Measurements from ENCODE around the gene ESPNL. TPM values are rescaled to one million over a fixed set of nuclear protein-coding genes. Genes with fewer than 3 reads are reported as not detected.
"Not testable (repeated sequence)": the region's sequence is repeated elsewhere in the genome, so short reads cannot be mapped to it uniquely, and the experiment has no call there.

The ESPNL gene
- total RNA-seq, 2 donors from 2014 or later: 0.15 to 0.26 TPM

DNA sequence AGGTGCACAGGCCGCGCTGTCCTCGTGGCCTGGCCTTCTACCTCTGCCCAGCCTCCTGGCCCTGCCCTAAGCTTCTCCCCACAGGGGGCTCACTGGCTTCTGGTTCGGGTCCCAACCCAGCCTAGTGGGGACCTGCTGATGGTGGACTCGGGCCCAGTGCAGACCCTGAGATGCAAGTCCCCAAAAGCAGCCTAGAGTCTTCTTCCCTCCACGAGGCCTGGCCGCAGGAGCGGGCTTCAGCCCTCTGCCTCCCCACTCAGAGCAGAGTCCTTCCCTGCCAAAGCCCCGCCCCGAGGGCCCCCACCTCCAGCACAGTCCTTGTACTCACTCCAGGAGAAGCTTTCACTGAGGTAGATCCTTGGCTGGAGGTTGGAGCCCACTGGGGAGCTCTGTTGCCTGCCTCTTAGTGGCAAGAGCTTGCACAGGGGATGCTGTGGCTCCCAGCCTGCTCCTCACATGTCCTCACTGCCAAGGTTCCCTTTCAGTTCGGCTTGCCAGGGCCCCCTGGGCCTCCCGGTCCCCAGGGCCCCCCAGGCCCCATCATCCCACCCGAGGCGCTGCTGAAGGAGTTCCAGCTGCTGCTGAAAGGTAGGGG lies 62.2 kb downstream of the ESPNL start:
- intact Hi-C loops (cut with DNase I): no loop called here
- no peak for ATAC-seq
- DNase-seq: peak; percentile 18

DNA sequence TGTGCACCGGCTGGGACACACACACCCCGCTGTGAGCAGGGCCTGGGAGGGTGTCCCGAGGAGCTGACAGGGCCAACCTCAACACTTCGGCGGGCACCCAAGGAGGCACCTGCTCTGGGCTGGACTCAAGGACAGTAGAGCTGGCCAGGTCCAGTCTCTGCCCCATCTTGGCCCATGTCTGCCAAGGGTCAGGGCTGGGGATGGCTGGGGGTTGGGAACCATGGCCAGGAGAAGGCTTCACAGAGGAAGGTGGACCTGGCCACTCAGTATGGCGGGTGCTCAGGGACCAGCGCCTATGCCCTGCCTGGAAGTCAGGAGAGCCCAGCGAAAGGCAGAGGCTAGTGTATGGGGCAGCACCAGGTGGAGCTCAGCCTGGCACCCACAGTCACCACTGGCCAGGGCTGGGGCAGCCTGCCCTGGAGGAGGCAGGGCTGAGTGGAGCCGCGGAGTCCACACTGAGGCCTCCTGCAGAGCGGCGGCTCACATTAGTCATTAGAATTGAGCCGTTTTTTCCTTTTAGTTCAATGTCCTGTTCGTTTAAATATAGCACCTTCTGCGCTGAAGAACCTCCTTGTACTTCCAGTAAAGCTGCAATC lies 62.8 kb downstream of the ESPNL start:
- intact Hi-C loops (cut with DNase I): no loop called here
- no peak for ATAC-seq
- peak; percentile 22 for DNase-seq

DNA sequence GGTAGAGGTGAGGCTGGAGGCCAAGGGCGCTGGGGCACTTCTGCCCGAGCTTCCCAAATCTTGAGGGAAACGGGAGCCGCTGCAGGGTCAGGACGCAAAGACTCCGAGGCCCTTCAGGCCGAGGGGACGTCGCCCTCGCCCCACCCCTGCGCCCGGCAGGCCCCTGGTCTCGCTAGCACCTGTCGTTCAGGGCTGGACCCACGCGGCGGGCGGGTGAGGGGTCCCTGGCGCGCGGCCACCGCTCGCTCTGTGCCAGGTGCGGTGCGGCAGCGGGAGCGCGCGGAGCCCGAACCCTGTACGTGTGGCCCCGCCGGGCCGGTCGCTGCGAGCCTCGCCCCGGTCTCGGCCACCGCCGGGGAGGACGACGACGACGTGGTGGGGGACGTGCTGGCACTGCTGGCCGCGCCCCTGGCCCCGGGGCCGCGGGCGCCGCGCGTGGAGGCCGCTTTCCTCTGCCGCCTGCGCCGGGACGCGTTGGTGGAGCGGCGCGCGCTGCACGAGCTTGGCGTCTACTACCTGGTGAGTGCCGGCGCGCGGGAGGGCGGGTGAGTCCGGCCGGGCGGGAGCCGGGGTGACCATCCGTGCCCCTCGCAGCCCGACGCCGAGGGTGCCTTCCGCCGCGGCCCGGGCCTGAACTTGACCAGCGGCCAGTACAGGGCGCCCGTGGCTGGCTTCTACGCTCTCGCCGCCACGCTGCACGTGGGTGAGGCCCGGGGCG lies 63.5 kb downstream of the ESPNL start:
- ATAC-seq (no peak), DNase-seq (peak; percentile 27)
- intact Hi-C loops (cut with DNase I): no loop called here

DNA sequence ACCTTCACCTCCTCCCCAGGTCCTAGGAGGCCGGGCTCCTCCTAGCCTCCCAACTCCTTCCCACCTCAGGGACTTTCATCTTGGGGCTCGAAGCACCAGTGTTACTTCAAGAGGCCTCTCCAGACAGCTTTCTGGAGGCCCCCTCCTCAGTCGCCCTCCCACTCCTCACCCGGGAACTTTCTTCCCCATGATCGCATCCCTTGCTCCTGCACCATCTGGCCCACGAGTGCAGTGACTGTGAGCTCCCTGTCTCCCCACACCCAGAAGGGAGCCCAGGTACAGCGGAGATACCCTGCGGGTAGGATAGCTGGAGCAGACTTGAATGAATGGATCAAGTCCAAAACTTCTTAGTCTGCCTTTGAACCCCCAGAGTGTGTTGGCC lies 64.8 kb downstream of the ESPNL start:
- intact Hi-C loops (cut with DNase I): no loop called here
- no peak for DNase-seq
- ATAC-seq: no peak

DNA sequence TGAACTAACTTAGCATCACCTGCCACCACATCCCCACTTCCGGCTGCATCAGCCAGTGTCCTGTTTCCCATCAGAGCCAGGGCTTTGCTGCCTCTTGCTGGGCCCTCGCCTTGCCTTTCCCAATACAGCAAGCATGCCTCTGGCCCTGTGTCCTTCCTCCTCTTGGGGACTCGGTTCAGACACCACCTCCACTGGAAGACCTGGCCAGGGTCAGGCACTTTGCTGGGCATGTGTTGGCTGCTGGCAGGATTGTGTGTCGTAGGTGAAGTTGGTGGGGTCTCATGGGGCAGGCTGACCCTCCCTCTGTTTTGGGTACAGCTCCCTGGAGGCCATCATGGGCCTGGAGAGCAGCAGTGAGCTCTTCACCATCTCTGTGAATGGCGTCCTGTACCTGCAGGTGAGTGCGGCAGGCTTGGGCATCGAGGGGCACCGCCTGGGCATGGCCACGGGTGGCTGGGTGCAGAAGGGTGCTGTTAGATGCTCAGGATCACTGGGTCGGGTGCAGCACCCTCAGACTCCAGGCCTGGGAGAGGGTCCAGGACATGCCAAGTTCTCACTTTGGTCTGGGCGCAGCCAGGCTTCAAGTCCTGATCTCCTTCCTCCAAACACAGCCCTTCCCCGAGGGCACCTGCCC lies 65.3 kb downstream of the ESPNL start:
- DNase-seq (no peak), ATAC-seq (no peak)
- intact Hi-C loops (cut with DNase I): no loop called here

DNA sequence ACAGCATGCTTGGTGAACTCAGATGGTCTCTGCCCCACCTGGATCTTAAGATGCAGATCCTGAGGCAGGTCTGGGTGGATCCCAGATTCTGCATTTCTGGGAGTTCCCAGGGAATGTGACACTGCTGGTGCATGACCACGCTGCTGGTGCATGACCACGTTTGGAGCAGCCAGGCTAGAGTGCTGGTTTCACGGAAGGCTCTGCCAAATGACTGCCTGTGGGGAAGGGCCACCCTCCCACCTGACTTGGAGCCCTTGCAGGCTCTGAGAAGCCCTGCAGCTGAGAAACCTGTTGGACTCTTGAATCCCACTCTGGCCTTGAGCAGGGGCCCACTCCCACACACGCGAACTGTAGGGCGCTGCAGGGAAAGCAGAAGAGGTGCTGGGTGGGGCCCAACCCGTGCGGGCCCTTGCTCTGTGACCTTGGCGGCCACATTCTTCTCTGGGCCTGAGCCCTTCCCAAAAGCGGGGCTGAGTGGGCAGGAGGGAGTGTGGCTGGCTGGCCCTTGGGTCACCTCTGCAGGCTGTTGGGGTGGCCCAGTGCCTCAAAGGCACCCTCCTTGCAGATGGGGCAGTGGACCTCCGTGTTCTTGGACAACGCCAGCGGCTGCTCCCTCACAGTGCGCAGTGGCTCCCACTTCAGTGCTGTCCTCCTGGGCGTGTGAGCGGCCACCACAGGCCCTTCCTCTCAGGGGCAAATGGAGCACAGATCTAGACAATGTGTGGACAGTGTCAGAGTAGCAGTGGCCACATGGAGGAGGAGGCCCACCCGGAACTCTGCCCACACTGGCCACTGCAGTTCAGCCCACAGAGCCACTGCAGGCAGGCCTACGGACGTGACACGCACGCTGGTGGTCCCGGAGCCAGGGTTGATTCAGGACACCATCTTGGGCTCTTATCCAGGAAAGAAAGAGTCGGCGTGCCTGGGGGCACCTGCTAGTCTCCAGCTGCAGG lies 66.5 kb downstream of the ESPNL start:
- ATAC-seq (no peak), DNase-seq (no peak)
- intact Hi-C loops (cut with DNase I): no loop called here

DNA sequence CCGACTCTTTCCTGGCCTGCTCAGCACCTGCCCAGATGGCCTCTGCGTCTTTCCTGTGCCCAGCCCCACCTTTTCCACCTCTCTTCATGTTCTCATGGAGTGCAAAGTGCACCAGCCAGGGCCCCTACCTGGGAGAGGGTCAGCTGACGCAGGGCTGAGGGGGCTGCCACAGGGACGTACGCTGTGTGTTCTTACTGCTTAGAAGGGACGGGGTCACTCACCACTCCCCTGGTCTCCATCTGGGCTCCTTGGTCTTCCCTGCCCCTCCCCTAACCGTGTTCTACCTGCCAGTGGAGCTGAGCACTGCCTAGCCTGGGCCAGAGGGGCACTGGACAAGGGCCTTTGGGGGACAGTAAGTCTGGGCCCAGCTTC lies 67.2 kb downstream of the ESPNL start:
- intact Hi-C loops (cut with DNase I): no loop called here
- ATAC-seq: no peak
- no peak for DNase-seq

DNA sequence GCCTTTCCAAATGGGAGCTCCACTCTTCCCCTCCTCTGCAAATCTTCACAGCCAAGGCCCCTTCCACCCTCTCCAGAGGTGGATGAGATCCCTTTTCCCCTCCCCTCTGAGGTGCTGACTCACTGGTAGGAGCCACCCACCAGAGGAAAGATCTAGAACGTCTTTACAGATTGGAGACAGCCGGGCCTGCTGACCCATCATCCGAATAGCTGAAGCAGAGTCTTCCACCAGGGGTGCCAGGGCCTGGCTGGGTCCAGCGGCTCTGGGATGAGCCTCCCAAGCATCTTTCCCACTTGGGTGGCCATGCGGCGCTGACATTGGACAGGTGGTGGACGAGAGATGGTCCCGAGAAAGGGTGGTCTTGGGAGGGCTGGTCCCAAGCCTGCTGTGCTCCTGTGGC lies 67.6 kb downstream of the ESPNL start:
- ATAC-seq (no peak), DNase-seq (no peak)
- intact Hi-C loops (cut with DNase I): no loop called here

DNA sequence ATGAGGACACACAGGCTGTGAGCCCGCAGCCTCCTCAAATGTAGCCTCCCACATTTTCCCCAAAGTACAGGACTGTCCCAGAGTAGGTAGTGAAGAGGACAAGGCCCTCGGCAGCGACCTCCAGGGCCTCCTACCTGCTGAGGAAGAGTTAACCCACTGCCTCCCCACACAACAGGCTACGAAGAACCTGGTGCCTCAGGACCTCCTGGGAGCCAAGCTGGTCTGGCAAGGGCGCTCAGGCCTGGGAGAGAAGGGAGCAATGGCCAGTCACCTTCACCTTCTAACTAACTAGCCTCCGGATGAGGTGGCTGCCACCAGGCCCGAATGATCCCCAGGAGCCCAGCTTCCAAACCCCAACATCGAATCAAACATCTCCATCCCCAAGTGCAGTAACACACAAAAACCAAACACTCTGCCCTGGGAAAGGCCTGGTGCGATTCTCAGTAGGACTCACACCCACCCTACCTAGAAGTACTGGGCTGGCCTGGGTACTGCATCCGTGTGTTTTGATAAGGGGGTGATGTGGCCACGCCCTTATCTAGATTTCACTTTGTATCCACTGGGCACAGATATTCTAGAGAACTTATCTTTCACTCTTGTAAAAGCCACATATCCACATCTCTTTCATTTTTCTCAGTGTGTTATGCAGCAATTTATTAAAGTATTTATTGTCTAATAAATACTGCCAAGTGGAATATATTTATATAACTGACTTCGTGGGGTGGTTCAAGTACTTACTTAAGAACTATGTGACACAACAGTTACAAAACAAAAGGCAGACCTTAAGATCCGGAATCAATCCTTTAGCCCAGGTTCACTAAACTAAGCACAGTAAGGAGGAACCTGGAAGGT lies 68.3 kb downstream of the ESPNL start:
- ATAC-seq: no peak
- intact Hi-C loops (cut with DNase I): no loop called here
- DNase-seq: no peak

DNA sequence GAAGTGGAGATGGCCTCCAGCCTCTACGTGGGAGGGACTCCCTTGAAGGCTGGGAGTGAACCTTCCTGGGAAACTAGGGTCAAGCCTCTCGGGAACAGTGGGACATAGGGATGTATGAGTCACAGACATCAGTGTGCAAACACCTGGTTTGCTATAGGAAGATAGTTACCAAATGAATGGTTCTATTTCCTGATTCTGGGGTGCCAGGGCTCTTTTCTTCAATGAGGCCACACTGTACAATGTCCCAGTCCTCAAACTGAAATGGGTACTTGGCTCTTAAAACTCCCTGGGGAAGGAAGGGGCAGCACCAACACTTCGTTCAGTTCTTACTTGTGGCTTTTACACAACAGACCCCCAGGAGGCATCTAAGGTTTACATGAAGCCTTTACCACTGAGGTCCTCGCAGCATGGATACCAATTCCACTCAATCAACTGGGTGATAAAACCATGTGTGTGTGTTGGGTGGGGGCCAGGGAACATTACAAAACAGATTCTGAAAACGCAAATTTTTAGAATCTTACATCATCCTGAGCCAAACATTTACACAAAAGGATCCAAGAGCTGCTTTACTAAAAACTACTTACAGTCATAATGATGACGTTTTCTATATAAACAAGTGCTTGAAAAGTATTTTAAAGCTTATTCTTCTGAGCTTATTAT lies 69.0 kb downstream of the ESPNL start:
- DNase-seq (peak; percentile 71), ATAC-seq (peak; percentile 23 to 40)
- intact Hi-C loops (cut with DNase I): no loop called here

DNA sequence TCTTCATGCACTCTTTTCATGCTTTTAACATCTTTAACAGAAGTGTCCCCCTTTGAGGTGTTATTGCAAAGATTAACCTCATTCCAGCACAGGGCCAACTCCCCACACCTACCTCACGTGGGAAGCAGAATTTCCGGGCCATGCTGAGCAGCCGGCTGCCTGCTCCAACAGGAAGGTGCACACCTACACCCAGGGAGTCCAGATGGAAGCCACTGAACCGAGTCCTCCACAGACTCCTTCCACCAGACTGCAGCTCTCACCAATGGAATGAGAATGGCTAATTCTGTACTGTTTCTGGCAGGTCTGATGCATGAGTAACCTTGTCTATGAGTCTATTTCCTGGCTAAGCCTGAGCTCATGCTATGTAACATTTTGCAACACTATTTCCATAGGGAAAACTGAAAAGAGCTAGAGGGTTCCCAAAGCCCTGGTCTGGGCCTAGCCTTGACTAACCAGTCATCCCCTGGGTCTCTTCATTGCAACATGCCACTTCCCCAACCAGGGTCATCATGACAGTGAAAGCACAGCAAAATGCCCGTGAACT lies 69.6 kb downstream of the ESPNL start:
- ATAC-seq (peak; percentile 60 to 73), DNase-seq (no peak)
- intact Hi-C loops (cut with DNase I): no loop called here

DNA sequence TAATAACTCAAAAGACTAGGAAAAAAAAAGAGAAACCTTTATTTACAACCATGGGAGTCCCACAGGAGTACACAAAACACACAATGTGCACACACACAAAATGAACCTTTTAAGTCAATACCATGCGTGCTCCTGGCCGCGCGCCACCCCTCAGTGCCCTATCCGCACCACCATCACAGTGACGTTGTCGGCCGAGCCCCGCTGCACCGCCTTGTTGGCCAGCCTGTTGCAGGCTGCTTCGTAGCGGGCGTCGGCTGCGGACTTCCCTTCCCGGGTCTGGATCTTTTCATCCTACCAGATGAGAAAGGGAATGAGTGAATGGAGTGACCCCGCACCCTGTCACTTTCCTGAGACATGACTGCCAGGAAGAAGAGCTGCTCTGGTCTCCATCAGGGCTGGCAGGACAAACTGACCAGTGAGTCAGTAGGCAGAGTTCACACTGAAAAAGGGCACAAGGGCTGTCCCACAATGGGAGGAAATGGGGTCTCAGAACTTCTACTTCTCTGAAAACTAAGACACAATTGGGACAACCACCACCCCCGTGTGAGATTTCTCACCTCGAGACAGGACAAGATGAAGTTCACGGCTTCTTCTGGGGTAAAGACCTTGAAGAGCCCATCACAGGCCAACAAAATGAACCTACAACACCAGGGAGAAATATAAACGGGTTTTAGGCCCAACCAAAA lies 70.4 kb downstream of the ESPNL start:
- ATAC-seq (no peak), DNase-seq (no peak)
- intact Hi-C loops (cut with DNase I): no loop called here

DNA sequence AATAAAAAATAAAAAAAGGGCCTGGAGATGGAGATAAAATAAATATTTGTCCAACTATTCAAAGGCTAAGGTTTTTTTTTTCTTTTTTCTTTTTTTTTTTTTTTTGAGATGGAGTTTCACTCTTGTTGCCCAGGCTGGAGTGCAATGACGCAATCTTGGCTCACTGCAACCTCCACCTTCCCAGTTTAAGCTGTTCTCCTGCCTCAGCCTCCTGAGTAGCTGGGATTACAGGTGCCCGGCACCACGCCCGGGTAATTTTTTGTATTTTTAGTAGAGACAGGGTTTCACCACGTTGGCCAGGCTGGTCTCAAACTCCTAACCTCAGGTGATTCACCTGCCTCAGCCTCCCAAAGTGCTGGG lies 70.9 kb downstream of the ESPNL start:
- ATAC-seq; DNase-seq; intact Hi-C loops (cut with DNase I): not testable (repeated sequence)

DNA sequence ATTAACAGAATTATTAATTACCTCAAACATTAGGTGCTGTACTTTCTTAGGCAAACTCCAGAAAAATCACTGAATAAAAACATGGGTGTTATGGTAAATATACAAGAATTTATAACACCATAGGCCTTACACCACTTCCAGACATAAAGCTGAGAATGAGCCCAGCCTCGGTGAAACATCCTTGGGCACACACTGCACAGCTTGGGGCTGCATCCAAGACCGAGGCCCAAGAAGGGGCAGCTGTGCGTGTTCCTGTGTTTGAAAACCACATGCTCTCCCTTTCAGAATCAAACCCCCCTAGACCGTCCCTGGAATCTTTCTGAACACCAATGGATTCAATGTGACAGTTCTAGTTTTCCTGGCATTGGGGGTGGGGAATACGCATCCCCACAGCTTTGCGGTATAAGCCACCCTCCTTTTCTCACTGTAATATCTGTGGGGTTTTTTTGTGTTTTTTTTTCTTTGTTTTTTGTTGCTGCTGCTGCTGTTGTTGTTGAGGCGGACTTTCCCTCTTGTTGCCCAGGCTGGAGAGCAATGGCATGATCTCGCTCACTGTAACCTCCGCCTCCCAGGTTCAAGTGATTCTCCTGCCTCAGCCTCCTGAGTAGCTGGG lies 71.5 kb downstream of the ESPNL start:
- no peak for DNase-seq
- intact Hi-C loops (cut with DNase I): no loop called here
- no peak for ATAC-seq

DNA sequence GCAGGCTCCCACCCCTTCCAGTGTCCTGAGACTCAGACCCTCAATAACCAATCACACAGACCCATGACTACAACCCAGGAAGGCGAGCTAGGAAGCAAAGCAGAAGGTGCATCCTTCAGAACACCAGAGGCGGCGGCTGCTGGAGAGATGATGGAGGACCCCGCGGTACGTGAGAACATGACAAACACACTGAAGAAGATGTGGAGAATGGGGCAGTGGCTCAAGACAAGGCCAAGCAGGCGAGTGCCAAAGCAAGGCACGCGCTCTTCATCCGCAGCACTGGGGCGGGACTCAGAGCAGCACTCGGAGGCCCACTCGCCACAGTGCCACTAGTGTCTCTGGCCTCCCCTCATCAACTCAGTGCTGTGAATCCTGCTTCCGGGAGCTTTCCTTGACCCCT lies 72.3 kb downstream of the ESPNL start:
- no peak for ATAC-seq

DNA sequence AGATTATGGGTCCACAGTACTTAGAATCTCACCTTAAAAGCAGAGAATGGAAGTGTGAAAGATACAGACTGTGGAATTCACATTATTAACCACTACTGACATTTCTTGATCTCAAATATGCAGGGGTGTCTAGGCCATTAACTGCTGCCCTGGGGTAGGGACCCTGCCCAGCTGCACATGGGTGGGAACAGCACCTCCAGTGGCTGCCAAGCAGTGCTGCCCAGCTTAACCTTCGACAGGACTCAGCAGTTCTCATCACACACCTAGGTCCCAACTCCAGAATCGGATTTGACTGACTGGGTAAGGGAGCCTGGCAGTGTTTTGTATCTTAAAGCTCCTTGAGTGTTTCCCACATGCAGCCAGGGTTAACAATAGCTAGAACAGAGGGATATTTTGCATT lies 73.6 kb downstream of the ESPNL start:
- DNase-seq: no peak
- intact Hi-C loops (cut with DNase I): no loop called here
- no peak for ATAC-seq

More for the DNA sequence above, 72.3 kb downstream of the ESPNL start:
- DNase-seq: no peak
- intact Hi-C loops (cut with DNase I): no loop called here

DNA sequence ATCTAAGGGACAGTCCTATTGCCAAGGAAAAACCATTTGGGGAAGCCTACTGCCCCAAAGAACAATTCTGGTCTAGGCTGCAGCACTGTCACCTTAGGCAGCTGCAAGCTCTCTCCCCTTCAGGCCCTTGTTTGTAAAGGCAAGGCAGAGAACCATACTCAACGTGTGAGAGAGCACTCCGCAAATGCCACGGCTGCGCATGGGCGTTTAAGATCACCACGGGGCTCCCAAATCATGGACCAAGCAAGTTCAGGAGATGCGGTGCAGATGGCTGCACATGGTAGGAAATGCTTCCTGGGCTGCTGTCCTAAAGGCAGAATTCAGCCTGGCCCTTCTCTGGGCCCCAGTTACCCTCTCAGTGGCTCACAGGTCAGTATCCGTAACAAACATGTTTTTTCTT lies 74.2 kb downstream of the ESPNL start:
- DNase-seq: no peak
- no peak for ATAC-seq
- intact Hi-C loops (cut with DNase I): no loop called here

All from left cardiac atrium (tissue), 4 donors.